Panc1 (cell line): ENCODE data around the gene USP24. TPM values are rescaled to one million over a fixed set of nuclear protein-coding genes. Genes with fewer than 3 reads are reported as not detected.

Experiments
- ATAC-seq: fragments of 200-7000 bp; cut with Tn5 transposase; 2 replicates; pipeline ENCODE4 v1.9.1; 2020; ENCODE audit warnings: mild to moderate bottlenecking, moderate library complexity
- BruUV-seq: library from RNA; stranded (reverse); fragments of 400-500 nt; replicated peaks from 2 replicates; lab custom pipeline; 2021; lab: Mats Ljungman, UMichigan
- CTCF ChIA-PET: fragments of 300-600 bp; sonication (Branson Sonifier 250); formaldehyde crosslinking; loops from one replicate; lab custom pipeline; 2022; ENCODE audit warnings: antibody characterized with exemption; lab: Charles Lee
- POLR2A ChIA-PET: fragments of 300-600 bp; sonication (Branson Sonifier 250); formaldehyde crosslinking; loops from one replicate; lab custom pipeline; 2022; ENCODE audit warnings: antibody characterized with exemption; lab: Charles Lee
- DNase-seq: peaks from one replicate; pipeline ENCODE4 v3.0.0-alpha.2; 2010; ENCODE audit warnings: low read depth, low spot score
- H3K27ac ChIP-seq: 2 replicates; pipeline ENCODE4 v1.5.1; 2011; ENCODE audit warnings: mild to moderate bottlenecking, low read length, inconsistent platforms
- H3K27me3 ChIP-seq: fragments of 200-500 bp; sonication (Bioruptor generic); 2 replicates; pipeline ENCODE4 v1.6.0; 2014; ENCODE audit warnings: low read length, inconsistent platforms; ENCODE audit not compliant: control insufficient read depth, insufficient read depth
- H3K36me3 ChIP-seq: fragments of 200-500 bp; sonication (Bioruptor generic); 2 replicates; pipeline ENCODE4 v1.5.1; 2014; ENCODE audit warnings: inconsistent platforms, mild to moderate bottlenecking, low read length, moderate library complexity; ENCODE audit not compliant: control insufficient read depth, insufficient read depth
- H3K4me1 ChIP-seq: 2 replicates; pipeline ENCODE4 v1.5.1; 2011; ENCODE audit warnings: inconsistent platforms, mild to moderate bottlenecking, low read length, moderate library complexity; ENCODE audit not compliant: control insufficient read depth, insufficient read depth
- H3K4me3 ChIP-seq, 2 experiments: 2 replicates each; pipeline ENCODE4 v1.5.1; 2011 to 2012; ENCODE audit warnings: low read depth in 2 of 2, low read length in 2 of 2, mild to moderate bottlenecking in 2 of 2, inconsistent platforms in 1 of 2, moderate library complexity in 1 of 2
- H3K9me3 ChIP-seq: fragments of 200-500 bp; sonication (Bioruptor generic); 2 replicates; pipeline ENCODE4 v1.5.1; 2014; ENCODE audit warnings: low read depth, mild to moderate bottlenecking, inconsistent platforms, low read length, moderate library complexity; ENCODE audit not compliant: control insufficient read depth, insufficient read depth
- POLR2AphosphoS5 ChIP-seq: IDR thresholded peaks from 2 replicates; pipeline ENCODE4 v1.6.1; 2012; ENCODE audit warnings: mild to moderate bottlenecking, low read depth, low read length, moderate library complexity
- SIN3A ChIP-seq: IDR thresholded peaks from 2 replicates; pipeline ENCODE4 v1.6.1; 2012; ENCODE audit warnings: low read depth, mild to moderate bottlenecking, low read length, moderate library complexity, borderline replicate concordance; ENCODE audit not compliant: insufficient read depth
- TCF7L2 ChIP-seq: IDR thresholded peaks from 2 replicates; pipeline ENCODE4 v1.6.1; 2011; ENCODE audit warnings: mild to moderate bottlenecking, low read depth, low read length, inconsistent platforms
- in situ Hi-C: cut with HindIII; loops from 2 replicates; pipeline ENCODE4 v1.10.0; 2016; ENCODE audit warnings: low sequenced_read_pairs, low pct_unique_long_range_greater_than_20kb
- intact Hi-C: fragments of 100-400 bp; cut with micrococcal nuclease; formaldehyde crosslinking; loops from one replicate; pipeline ENCODE4 v1.10.0; 2022; ENCODE audit not compliant: unreplicated experiment
- total RNA-seq: library from RNA; stranded (reverse); gene quantifications from one replicate; pipeline ENCODE4 v1.2.1, GENCODE V29; 2021; ENCODE audit not compliant: unreplicated experiment
- TF ChIP-seq, protein P1 (sequence below): fragments of 450-650 bp; IDR thresholded peaks from 2 replicates; pipeline ENCODE4 v1.5.1; 2017; ENCODE audit warnings: mild to moderate bottlenecking
- TF ChIP-seq, protein P2 (sequence below), 2 experiments: IDR thresholded peaks; 2 replicates each; pipeline ENCODE4 v1.6.1; 2011 to 2012; ENCODE audit warnings: low read depth in 2 of 2, control low read depth in 1 of 2, low read length in 1 of 2, mild to moderate bottlenecking in 1 of 2, moderate library complexity in 1 of 2; ENCODE audit not compliant: insufficient read depth in 1 of 2

USP24 gene
- total RNA-seq, 1 experiment from 2014 or later, result 52.2 TPM

GRCh38 chr1:55054396-55054795 lies 160.8 kb downstream of the USP24 start:
- ChIA-PET POLR2A (no interaction called here), CTCF (no interaction called here)
- in situ Hi-C loops, result no loop called here

GRCh38 chr1:55053265-55053954 lies 161.8 kb downstream of the USP24 start:
- no peak for TF ChIP-seq SIN3A
- no peak for TF ChIP-seq TCF7L2
- TF ChIP-seq, protein P1, sequence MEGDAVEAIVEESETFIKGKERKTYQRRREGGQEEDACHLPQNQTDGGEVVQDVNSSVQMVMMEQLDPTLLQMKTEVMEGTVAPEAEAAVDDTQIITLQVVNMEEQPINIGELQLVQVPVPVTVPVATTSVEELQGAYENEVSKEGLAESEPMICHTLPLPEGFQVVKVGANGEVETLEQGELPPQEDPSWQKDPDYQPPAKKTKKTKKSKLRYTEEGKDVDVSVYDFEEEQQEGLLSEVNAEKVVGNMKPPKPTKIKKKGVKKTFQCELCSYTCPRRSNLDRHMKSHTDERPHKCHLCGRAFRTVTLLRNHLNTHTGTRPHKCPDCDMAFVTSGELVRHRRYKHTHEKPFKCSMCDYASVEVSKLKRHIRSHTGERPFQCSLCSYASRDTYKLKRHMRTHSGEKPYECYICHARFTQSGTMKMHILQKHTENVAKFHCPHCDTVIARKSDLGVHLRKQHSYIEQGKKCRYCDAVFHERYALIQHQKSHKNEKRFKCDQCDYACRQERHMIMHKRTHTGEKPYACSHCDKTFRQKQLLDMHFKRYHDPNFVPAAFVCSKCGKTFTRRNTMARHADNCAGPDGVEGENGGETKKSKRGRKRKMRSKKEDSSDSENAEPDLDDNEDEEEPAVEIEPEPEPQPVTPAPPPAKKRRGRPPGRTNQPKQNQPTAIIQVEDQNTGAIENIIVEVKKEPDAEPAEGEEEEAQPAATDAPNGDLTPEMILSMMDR, result no peak
- TF ChIP-seq POLR2AphosphoS5, result no peak
- TF ChIP-seq, protein P2, sequence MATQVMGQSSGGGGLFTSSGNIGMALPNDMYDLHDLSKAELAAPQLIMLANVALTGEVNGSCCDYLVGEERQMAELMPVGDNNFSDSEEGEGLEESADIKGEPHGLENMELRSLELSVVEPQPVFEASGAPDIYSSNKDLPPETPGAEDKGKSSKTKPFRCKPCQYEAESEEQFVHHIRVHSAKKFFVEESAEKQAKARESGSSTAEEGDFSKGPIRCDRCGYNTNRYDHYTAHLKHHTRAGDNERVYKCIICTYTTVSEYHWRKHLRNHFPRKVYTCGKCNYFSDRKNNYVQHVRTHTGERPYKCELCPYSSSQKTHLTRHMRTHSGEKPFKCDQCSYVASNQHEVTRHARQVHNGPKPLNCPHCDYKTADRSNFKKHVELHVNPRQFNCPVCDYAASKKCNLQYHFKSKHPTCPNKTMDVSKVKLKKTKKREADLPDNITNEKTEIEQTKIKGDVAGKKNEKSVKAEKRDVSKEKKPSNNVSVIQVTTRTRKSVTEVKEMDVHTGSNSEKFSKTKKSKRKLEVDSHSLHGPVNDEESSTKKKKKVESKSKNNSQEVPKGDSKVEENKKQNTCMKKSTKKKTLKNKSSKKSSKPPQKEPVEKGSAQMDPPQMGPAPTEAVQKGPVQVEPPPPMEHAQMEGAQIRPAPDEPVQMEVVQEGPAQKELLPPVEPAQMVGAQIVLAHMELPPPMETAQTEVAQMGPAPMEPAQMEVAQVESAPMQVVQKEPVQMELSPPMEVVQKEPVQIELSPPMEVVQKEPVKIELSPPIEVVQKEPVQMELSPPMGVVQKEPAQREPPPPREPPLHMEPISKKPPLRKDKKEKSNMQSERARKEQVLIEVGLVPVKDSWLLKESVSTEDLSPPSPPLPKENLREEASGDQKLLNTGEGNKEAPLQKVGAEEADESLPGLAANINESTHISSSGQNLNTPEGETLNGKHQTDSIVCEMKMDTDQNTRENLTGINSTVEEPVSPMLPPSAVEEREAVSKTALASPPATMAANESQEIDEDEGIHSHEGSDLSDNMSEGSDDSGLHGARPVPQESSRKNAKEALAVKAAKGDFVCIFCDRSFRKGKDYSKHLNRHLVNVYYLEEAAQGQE (IDR thresholded peaks at IDR 0.05; ENCODE audit: insufficient read depth in 1 of 2, low read depth in 2 of 2, low read length in 1 of 2), result no peak
- Histone ChIP-seq H3K4me1 (no peaks in the 10 kb centered on the region), H3K27me3 (no peaks in the 10 kb centered on the region), H3K27ac (no peak overlapping the region), H3K4me3 (no peak overlapping the region), H3K36me3 (no peaks in the 10 kb centered on the region), H3K9me3 (no peaks in the 10 kb centered on the region)
- intact Hi-C loops, result no loop called here
- no peak for DNase-seq
- POLR2A ChIA-PET, result no interaction called here
- CTCF ChIA-PET, result no interaction called here
- ATAC-seq, result no peak
- BruUV-seq, result no TSS peak
- in situ Hi-C loops, result no loop called here

More at GRCh38 chr1:55054396-55054795, 160.8 kb downstream of the USP24 start:
- no peak for TF ChIP-seq TCF7L2
- TF ChIP-seq, protein P1, result no peak
- TF ChIP-seq, protein P2 (IDR thresholded peaks at IDR 0.05; ENCODE audit: insufficient read depth in 1 of 2, low read depth in 2 of 2, low read length in 1 of 2), result no peak
- TF ChIP-seq POLR2AphosphoS5, result no peak
- no peak for TF ChIP-seq SIN3A
- no peaks in the 10 kb centered on the region for H3K4me1 ChIP-seq
- DNase-seq (no peak), ATAC-seq (no peak)
- H3K27me3 ChIP-seq, result no peaks in the 10 kb centered on the region
- no peak overlapping the region for H3K4me3 ChIP-seq
- no peaks in the 10 kb centered on the region for H3K9me3 ChIP-seq
- no peak overlapping the region for H3K27ac ChIP-seq
- intact Hi-C loops, result no loop called here
- BruUV-seq, result no TSS peak
- no peaks in the 10 kb centered on the region for H3K36me3 ChIP-seq
